ENCODE data around the gene PUS10. TPM values are rescaled to one million over a fixed set of nuclear protein-coding genes. Genes with fewer than 3 reads are reported as not detected.
"Not testable (repeated sequence)": the region's sequence is repeated elsewhere in the genome, so short reads cannot be mapped to it uniquely, and the experiment has no call there.

The PUS10 gene
- total RNA-seq, 1 experiment from 2014 or later: 4.5 TPM

DNA sequence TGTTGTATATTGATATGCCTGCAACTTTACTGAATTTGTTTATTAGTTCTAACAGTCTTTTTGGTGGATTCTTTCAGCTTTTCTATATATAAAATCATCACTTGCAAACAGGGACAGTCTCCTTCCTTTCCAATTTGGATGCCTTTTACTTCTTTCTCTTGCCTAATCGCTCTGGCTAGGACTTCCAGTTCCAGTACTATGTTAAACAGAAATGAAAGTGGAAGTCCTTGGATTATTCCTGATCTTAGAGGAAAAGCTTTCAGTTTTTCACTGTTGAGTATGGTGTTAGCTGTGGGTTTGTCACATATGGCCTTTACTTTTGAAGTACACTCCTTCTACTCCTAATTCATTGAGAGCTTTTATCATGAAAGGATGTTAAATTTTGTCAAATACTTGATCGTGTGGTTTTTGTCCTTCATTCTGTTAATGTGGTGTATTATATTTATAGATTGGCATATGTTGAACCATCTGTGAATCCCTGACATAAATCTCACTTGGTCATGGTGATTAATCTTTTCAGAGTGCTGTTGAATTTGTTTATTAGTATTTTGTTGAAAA lies 83.8 kb downstream of the PUS10 start:
- DNase-seq (ENCODE audit: low spot score): no peak

DNA sequence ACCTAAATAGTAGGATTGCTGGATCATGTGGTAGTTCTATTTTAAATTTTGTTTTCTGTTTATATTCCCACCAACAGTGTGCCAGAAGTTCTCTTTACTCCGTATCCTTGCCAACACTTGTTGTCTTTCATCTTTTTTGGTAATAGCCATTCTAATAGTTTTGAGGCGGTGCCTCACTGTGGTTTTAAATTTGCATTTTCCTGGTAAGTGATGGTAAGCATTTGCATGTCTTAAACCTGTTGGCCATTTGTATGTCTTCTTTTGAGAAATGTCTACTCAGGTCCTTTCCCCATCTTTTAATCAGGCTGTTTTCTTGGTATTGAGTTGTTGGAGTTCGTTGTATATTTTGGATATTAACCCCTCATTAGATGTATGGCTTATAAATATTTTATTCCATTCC lies 85.1 kb downstream of the PUS10 start:
- no peak for DNase-seq (ENCODE audit: low spot score)

DNA sequence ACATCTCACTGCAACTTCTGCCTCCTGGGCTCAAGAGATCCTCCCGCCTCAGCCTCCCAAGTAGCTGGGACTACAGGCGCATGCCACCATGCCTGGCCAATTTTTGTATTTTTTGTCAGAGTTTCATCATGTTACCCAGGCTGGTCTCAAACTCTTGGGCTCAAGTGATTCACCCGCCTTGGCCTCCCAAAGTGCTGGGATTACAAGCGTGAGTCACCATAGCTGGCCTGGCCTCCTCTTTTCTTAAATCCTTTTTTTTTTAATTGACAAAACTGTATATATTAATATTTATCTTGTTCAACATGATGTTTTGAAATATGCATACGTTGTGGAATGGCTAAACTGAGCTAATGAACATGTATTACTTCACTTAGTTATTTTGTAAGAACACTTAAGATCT lies 86.0 kb downstream of the PUS10 start:
- not testable (repeated sequence) for DNase-seq (ENCODE audit: low spot score)

DNA sequence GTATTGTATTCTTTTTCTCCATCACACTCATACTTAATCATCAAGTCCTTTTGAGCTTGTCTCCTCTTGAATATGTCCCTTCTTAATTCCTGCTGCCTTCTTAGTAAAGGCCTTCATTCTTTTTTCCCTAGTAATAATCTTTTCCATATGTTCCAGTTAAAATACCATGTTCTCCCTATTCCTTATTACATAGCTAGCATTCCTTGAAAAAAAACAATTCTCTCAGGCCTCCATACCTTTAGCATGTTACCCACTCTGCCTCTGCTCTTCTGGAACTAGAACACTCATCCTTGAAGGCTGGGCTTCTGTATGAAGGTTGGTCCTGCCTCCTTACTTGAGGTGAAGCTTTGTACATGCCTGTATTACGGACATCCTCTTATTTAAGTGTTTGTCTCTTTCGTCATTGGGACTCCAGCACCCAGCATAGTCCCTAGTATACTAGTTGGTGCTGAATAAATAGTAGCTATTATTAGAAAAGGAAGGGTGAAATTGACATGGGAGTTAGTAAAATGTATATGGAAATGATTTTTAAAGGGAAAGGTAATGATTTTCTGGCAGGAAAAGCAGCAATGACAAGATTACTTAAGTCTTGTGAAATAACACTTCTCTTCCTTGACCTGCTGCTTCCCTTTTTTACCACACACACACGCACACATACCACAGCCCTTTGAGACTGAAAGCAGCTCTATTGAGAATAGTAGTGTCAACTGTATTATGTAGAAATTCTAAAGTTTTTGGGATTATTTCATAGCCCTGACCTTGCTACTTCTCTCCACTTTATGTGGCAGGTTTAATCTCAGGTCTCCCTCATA lies 91.1 kb downstream of the PUS10 start:
- DNase-seq (ENCODE audit: low spot score): no peak

DNA sequence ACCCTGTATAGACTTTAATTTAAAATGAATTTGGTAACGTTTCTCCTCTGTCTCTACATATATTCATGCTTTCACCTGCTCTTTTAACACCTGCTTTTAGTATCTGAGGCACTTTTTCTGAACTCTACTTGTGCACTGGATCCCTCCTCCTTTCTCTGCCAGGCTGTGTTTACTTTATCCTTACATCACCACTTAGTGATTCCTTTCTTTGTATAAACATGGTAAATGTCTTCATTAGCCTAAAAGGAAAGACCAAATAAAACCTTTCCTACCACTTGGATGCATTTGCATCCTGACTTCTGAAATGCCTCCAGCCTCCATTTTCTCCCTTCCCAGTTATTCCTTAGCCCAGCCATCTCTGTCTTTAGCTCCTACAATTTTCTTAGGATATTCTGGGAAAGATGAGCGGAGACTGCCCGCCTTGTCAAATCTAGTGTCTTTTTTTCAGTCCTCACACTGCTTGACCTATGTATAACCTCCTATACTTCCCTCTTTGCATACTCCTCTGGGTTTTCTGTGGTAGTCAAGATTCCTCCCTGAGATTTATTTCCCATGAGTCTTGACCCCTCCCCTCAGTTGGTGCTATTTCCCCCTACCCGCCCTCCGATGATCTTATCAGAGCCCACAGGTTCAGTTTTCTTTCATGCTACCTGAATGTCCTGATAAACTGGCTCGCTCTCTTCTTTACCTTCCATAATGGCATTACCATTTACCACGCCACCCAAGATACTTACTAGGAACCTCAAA lies 91.9 kb downstream of the PUS10 start:
- DNase-seq (ENCODE audit: low spot score): peak; percentile 67

DNA sequence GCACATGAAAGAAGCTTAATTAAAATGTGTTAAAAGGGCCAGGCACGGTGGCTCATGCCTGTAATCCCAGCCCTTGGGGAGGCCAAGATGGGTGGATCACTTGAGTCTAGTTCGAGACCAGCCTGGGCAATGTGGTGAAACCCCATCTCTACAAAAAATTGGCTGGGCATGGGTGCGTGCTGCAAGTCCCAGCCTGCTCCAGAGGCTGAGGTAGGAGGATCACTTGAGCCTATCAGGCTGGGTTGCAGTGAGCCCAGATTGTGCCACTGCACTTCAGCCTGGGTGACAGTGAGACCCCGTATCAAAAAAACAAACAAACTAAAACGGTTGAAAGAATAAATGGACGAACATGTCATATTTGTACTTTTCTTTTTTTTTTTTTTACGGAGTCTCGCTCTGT lies 110.7 kb downstream of the PUS10 start:
- DNase-seq (ENCODE audit: low spot score): no peak

DNA sequence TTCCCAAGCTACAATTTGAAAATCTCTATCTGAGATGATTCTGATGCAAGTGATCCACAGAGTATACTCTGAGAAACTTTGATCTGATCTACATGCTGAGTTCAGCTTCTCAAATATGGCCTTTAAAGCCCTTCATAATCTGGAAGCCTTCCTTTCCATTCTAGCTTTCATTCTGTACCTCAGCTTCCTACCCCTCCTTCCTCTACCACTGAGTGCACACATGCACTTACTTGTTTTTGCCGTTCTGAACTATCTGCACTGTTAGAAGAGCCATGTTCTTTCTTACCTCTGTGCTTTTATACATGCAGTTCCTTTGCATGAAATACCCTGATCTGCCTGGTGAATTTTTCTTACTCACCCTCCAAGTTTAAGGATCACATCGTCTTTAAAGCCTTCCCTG lies 111.7 kb downstream of the PUS10 start:
- DNase-seq (ENCODE audit: low spot score): no peak

DNA sequence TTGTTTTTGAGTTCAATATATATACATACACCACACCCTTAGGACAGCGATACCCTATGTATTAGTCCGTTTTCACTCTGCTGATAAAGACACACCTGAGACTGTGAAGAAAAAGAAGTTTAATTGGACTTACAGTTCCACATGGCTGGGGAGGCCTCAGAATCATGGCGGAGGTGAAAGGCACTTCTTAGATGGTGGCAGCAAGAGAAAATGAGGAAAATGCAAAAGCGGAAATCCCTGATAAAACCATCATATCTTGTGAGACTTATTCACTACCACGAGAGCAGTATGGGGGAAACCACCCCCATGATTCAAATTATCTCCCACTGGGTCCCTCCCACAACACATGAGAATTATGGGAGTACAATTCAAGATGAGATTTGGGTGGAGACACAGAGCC lies 112.2 kb downstream of the PUS10 start:
- not testable (repeated sequence) for DNase-seq (ENCODE audit: low spot score)

DNA sequence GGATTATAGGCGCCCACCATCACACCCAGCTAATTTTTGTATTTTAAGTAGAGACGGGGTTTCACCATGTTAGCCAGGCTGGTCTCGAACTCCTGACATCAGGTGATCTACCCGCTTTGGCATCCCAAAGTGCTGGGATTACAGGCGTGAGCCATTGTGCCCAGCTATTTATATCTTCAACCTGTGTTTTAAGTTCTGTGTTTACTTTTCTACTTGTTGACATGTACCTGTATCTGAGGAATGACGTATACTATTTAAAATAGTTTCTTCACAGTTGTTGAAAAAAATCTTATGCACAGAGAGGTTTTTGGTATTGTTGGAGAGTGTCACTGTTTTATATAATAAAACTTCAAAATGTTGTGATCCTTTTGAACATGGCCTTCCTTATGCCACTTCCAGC lies 116.8 kb downstream of the PUS10 start:
- DNase-seq (ENCODE audit: low spot score): not testable (repeated sequence)

DNA sequence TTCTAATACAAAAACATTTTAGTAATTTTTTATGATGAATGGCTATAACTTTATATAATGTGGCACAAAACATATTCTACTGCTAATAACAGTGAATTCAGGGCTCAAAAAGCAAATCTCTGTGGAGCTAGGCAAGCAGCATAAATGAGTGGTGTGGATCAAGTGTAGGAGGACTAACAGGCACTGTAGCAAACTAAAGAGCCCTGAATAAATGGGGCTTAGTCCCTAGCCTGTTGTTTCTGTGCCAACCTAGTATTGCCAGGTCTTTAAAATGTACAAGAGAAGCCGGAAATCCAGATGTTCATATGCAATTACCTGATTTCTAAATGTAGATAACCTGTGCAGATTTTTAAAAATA lies 118.2 kb downstream of the PUS10 start:
- DNase-seq (ENCODE audit: low spot score): no peak

DNA sequence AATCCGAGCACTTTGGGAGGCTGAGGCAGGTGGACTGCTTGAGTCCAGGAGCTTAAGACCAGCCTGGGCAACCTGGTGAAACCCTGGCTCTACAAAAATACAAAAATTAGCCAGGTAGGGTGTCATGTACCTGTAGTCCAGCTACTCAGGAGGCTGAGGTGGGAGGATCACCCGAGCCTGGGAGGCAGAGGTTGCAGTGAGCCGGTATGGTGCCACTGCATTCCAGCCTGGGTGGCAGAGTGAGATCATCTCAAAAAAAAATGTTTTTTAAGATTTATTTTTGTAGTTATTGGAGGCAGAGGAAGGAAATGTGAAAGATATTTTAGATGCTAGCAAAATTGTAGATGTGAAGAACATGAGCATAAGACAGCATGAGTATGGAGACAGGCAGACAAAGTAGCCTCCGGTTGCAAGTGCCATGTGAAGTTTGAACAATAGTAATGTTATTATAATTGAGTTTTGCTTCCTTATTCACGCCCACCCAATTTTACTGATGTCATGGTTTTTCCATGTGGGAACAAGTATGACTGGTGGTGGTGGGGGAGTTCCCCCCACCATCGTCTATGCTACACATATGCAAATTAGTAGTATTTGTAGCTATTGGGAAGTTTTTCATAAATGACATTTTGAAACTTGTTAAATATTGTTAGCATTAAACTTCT lies 118.7 kb downstream of the PUS10 start:
- DNase-seq (ENCODE audit: low spot score): no peak

DNA sequence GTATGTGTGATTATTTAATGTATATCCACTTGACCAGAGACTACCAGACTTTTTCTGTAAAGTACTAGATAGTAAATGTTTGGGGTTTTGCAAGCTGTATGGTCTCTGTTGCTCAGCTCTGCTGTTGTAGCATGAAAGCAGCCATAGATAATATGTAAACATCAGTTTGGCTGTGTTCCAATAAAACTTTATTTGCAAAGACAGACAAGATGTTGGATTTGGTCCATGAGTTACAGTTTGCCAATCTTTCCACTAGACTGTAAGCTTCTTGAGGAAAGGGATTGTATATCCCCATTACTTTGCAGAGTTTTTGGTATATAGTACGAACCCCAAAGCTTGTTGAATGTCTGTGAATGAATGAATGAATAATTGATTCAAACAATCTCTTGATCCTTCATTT lies 119.5 kb downstream of the PUS10 start:
- no peak for DNase-seq (ENCODE audit: low spot score)

Other genes starting within 250 kb of the PUS10 start
- 2.9 and 3.0 TPM in 2 replicates for gene REL, start 136.7 kb downstream of the PUS10 start, total RNA-seq (2014; rRNA removed; shearing (Covaris generic))
- 24.9 and 47.2 TPM in 2 replicates for gene PEX13, start 535 bp downstream of the PUS10 start, total RNA-seq (2014; rRNA removed; shearing (Covaris generic))
- 2.2 and 3.5 TPM in 2 replicates for gene SANBR, start 47.6 kb upstream of the PUS10 start, total RNA-seq (2014; rRNA removed; shearing (Covaris generic))
- gene C2orf74, start 143.9 kb upstream of the PUS10 start, total RNA-seq (2014; rRNA removed; shearing (Covaris generic)): 15.0 and 19.3 TPM in 2 replicates

All from H4 (cell line).